ENCODE data around the gene PDE3A.
"Not testable (repeated sequence)": the region's sequence is repeated elsewhere in the genome, so short reads cannot be mapped to it uniquely, and the experiment has no call there.

PDE3A gene

DNA sequence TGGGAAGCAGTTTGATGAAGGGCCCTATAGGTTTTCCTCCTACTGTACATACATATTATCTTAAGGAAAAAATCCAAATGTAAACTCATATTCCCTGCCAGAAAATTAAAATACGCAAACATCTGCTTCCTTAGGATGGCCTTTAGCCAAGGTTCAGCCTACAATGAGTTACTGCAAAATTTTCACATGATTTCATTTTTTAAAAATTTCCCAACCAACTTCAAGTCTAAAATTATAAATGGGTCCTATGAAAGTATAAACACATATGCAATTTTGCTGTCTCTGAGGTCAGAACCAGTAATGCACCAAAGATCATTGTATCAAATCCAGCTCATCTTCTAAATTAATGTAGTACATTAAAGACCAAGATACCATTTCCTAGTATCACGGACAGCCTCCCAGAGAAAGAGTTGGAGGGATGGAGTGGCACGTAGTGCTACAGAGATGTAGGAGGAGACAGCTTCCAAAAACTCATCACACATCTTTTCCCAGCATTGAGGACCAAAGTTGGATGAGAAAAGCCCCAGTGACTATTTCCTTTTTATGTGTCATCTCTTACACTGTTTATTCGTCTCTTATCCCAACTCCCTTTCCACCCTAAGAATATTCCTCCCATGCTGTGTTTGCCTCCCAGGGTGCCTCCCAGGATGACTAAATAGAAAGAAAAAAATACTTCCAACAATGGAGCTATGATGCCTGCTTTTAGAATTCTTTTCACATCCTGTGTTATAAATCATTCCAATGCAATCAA lies 234.5 kb downstream of the PDE3A start:
- ATAC-seq (ENCODE audit: low read depth) (no peak), DNase-seq (ENCODE audit: low spot score) (no peak)
- Histone ChIP-seq H3K27ac (ENCODE audit: poor library complexity, severe bottlenecking) (no peak overlapping the region), H3K27me3 (ENCODE audit: insufficient read depth, poor library complexity, severe bottlenecking) (no peaks in the 10 kb centered on the region), H3K9me3 (ENCODE audit: severe bottlenecking) (no peaks in the 10 kb centered on the region), H3K36me3 (ENCODE audit: low read depth) (no peaks in the 10 kb centered on the region), H3K4me1 (ENCODE audit: insufficient read depth, poor library complexity, severe bottlenecking) (no peaks in the 10 kb centered on the region), H3K4me3 (ENCODE audit: severe bottlenecking) (no peak overlapping the region)
- TF ChIP-seq, protein P1, sequence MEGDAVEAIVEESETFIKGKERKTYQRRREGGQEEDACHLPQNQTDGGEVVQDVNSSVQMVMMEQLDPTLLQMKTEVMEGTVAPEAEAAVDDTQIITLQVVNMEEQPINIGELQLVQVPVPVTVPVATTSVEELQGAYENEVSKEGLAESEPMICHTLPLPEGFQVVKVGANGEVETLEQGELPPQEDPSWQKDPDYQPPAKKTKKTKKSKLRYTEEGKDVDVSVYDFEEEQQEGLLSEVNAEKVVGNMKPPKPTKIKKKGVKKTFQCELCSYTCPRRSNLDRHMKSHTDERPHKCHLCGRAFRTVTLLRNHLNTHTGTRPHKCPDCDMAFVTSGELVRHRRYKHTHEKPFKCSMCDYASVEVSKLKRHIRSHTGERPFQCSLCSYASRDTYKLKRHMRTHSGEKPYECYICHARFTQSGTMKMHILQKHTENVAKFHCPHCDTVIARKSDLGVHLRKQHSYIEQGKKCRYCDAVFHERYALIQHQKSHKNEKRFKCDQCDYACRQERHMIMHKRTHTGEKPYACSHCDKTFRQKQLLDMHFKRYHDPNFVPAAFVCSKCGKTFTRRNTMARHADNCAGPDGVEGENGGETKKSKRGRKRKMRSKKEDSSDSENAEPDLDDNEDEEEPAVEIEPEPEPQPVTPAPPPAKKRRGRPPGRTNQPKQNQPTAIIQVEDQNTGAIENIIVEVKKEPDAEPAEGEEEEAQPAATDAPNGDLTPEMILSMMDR (IDR thresholded peaks at IDR 0.05; ENCODE audit: poor library complexity, severe bottlenecking): no peak

DNA sequence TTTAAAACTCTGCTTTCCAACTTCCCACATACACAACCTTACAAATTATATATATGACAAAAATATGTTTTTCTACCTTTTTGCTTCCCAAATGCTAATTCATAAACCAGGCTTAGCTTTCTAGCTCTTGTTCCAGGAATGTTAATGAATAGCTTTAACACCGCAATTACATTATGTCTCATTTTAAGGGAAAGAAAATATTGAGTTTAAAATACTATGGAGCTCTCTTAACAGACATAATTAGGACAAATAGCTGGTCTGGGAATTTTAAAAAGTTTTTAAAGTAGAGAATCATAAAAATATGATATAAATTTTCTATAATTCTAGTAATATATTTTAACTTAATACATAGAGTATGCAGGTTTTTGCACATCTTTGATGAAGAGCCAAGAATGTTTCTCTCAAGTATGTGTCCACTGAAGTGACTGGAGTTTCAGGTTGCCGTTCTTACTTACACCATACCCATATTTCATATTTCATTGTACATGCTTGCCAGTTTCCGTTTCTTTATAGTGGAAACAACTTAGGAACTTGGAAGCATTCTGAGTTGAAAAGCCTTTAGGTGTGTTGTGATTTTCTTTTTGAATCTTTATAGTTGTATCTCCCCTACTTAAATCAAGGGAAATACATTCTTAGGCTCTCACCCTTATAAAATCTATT lies 236.2 kb downstream of the PDE3A start:
- H3K9me3 ChIP-seq (ENCODE audit: severe bottlenecking): no peaks in the 10 kb centered on the region
- no peaks in the 10 kb centered on the region for H3K4me1 ChIP-seq (ENCODE audit: insufficient read depth, poor library complexity, severe bottlenecking)
- H3K36me3 ChIP-seq (ENCODE audit: low read depth): no peaks in the 10 kb centered on the region
- ATAC-seq (ENCODE audit: low read depth) (no peak), DNase-seq (ENCODE audit: low spot score) (no peak)
- no peaks in the 10 kb centered on the region for H3K27me3 ChIP-seq (ENCODE audit: insufficient read depth, poor library complexity, severe bottlenecking)
- TF ChIP-seq, protein P1 (IDR thresholded peaks at IDR 0.05; ENCODE audit: poor library complexity, severe bottlenecking): no peak
- no peak overlapping the region for H3K27ac ChIP-seq (ENCODE audit: poor library complexity, severe bottlenecking)
- no peak overlapping the region for H3K4me3 ChIP-seq (ENCODE audit: severe bottlenecking)

DNA sequence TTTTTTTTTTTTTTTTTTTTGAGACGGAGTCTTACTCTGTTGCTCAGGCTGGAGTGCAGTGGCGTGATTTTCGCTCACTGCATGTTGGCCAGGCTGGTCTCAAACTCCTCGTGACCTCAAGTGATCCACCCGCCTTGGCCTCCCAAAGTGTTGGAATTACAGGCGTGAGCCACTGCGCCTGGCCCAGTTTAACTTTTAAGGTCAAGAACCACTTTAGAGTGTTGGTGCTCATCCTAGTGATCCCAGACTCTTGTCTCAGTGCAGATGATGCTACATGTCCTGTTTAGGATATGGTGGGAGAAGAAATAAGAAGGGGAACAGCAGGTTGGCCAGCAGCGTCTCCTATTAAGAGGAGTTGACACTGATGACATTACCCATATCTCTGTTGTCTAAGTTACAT lies 246.7 kb downstream of the PDE3A start:
- DNase-seq (ENCODE audit: low spot score); H3K36me3 ChIP-seq (ENCODE audit: low read depth); H3K9me3 ChIP-seq (ENCODE audit: severe bottlenecking); H3K4me3 ChIP-seq (ENCODE audit: severe bottlenecking); H3K27ac ChIP-seq (ENCODE audit: poor library complexity, severe bottlenecking); H3K4me1 ChIP-seq (ENCODE audit: insufficient read depth, poor library complexity, severe bottlenecking); H3K27me3 ChIP-seq (ENCODE audit: insufficient read depth, poor library complexity, severe bottlenecking); ATAC-seq (ENCODE audit: low read depth): not testable (repeated sequence)

DNA sequence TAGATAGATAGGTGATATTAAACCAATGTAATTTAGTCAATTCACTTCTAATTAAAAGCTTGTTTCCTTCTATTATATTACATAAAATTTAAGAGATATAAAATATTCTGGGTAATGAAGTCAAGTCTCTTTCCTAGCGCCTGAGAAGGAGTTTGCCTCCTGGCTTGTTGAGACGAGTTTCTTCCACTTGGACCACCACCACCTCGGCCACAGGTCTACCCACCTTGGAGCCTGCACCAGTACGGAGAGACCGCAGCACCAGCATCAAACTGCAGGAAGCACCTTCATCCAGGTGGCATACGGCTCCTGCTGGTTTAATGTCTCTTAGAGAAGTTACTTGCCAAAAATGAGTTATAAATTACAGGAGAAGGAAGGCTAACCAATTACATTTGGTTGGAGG lies 247.8 kb downstream of the PDE3A start:
- Histone ChIP-seq H3K36me3 (ENCODE audit: low read depth) (no peaks in the 10 kb centered on the region), H3K4me1 (ENCODE audit: insufficient read depth, poor library complexity, severe bottlenecking) (no peaks in the 10 kb centered on the region), H3K27me3 (ENCODE audit: insufficient read depth, poor library complexity, severe bottlenecking) (no peaks in the 10 kb centered on the region), H3K27ac (ENCODE audit: poor library complexity, severe bottlenecking) (no peak overlapping the region), H3K9me3 (ENCODE audit: severe bottlenecking) (no peaks in the 10 kb centered on the region), H3K4me3 (ENCODE audit: severe bottlenecking) (no peak overlapping the region)
- DNase-seq (ENCODE audit: low spot score) (no peak), ATAC-seq (ENCODE audit: low read depth) (no peak)
- TF ChIP-seq, protein P1 (IDR thresholded peaks at IDR 0.05; ENCODE audit: poor library complexity, severe bottlenecking): no peak

DNA sequence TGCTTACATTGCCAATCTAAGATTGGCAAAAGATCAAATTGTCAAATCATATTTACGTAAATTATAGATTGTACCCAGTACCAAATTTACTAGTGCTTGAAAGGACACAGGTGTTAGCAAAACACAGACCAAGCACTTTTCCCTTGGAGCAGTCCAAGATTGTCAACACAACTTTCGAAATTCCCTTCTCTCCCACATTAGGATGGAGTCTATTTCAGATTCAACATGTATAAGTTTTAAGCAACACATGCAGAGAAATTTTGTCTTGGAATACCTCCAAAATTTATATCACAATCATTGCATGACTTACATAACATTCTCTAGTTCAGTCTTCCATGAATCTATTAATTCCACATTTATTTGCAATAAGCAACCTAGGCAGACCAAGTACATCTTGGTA lies 251.9 kb downstream of the PDE3A start:
- Histone ChIP-seq H3K9me3 (ENCODE audit: severe bottlenecking) (no peaks in the 10 kb centered on the region), H3K27me3 (ENCODE audit: insufficient read depth, poor library complexity, severe bottlenecking) (no peaks in the 10 kb centered on the region), H3K4me3 (ENCODE audit: severe bottlenecking) (no peak overlapping the region), H3K27ac (ENCODE audit: poor library complexity, severe bottlenecking) (no peak overlapping the region), H3K4me1 (ENCODE audit: insufficient read depth, poor library complexity, severe bottlenecking) (no peaks in the 10 kb centered on the region), H3K36me3 (ENCODE audit: low read depth) (no peaks in the 10 kb centered on the region)
- ATAC-seq (ENCODE audit: low read depth) (no peak), DNase-seq (ENCODE audit: low spot score) (no peak)
- TF ChIP-seq, protein P1 (IDR thresholded peaks at IDR 0.05; ENCODE audit: poor library complexity, severe bottlenecking): no peak
